AG04449 (cell line): Measurements from ENCODE around the gene LPP.

Experiments
- CTCF ChIA-PET: fragments of 350-600 bp; formaldehyde crosslinking; extraction: SDS; loops from one replicate; lab custom pipeline; 2021; ENCODE audit warnings: antibody characterized with exemption; lab: Yijun Ruan, JAX
- POLR2A ChIA-PET: fragments of 400-600, 350-600 bp; formaldehyde crosslinking; extraction: SDS; loops from one replicate; lab custom pipeline; 2020; ENCODE audit warnings: antibody characterized with exemption, inconsistent platforms; lab: Yijun Ruan, JAX
- DNase-seq: peaks from one replicate; pipeline ENCODE4 v3.0.0-alpha.2; 2010; ENCODE audit warnings: low read depth, low spot score
- H3K4me3 ChIP-seq: 2 replicates; pipeline ENCODE4 v1.5.1; 2011; ENCODE audit warnings: low read depth, mild to moderate bottlenecking, control low read depth, low read length
- TF ChIP-seq, protein P1 (sequence below): IDR thresholded peaks from one replicate; pipeline ENCODE4 v1.5.1; 2011; ENCODE audit warnings: mild to moderate bottlenecking, moderate library complexity, low read length, control low read depth, inconsistent platforms; ENCODE audit not compliant: insufficient read depth; ENCODE audit errors: missing control alignments

LPP gene

DNA sequence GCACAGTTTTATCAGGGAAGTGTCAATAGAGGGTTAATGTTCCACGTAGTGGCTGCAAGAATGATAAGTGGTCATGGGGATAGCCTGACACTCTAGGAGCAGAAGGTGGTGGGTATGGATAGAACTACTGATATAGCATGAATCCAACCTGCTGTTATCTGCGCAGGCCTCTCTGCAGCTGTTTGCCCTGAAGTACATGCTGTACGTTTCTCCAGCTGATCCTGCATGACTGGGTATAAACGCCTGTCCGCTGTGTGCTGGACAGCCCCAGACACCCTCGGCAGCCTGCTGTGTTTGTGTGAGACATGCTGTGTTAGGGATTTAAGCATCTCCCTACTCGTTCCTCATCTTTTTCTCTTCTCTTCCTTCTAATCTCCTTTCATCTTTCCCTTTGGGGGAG lies 87.1 kb downstream of the LPP start:
- no peak for DNase-seq
- CTCF ChIA-PET: interaction anchor here (1.2 kb wide), 1 partner anchor 501 kb away, joined by 3 read pairs; no protein-coding TSS in a partner anchor
- POLR2A ChIA-PET: no interaction called here
- TF ChIP-seq, protein P1, sequence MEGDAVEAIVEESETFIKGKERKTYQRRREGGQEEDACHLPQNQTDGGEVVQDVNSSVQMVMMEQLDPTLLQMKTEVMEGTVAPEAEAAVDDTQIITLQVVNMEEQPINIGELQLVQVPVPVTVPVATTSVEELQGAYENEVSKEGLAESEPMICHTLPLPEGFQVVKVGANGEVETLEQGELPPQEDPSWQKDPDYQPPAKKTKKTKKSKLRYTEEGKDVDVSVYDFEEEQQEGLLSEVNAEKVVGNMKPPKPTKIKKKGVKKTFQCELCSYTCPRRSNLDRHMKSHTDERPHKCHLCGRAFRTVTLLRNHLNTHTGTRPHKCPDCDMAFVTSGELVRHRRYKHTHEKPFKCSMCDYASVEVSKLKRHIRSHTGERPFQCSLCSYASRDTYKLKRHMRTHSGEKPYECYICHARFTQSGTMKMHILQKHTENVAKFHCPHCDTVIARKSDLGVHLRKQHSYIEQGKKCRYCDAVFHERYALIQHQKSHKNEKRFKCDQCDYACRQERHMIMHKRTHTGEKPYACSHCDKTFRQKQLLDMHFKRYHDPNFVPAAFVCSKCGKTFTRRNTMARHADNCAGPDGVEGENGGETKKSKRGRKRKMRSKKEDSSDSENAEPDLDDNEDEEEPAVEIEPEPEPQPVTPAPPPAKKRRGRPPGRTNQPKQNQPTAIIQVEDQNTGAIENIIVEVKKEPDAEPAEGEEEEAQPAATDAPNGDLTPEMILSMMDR: no peak
- H3K4me3 ChIP-seq: no peak overlapping the region

DNA sequence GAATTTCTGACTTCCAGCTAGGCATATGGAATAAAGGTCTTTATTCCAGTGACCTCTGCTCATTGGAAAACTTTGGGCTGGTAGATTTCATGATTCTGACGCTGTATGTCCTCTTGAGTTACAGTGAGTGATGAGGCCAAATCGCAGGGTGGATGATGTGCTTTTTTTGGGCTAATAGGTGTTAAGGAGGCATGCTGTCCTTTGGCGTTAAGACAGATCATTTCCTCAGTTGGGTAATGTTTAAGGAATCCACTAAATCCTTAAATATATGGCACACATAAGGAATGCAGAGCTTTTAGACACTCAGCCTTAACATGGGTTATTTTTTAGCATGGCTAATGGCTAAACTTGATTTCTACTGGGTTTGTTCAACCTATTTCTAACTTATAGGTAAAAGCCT lies 87.9 kb downstream of the LPP start:
- CTCF ChIA-PET: interaction anchor here (1.2 to 1.6 kb wide), 2 partner anchors 502 to 503 kb away, joined by 3 read pairs; no protein-coding TSS in a partner anchor
- DNase-seq: no peak

DNA sequence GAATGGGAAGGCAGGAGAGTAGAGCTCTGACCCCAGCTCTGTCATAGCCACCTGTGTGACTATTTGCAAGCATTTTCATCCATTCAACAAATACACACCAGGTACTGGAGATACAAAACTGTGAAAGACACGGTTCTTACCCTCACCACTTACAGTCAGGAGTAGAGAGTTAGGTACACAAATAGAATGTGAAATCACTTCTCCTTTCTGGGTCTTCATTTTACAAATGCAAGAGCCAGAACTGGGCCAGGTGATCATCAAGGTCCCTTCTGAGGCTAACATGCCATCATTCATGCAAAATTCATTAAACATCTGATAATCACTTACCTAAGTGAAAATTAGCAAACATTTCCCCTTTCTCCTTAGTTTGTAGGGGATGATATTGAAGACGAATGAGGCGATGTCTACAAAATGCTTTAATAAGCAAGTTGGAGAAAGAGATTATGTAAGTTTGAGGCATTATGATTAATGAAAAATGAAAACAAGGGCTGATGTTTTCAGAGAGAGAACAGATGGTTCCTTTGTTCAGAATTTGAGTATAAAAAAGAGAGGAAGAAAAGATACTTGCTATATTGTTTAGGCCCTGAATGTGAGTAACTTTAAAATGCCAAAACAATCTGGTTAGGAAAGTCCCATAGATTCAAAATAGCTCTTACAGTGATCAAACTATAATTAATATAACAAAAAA lies 88.6 kb downstream of the LPP start:
- ChIA-PET POLR2A (interaction anchor here (0.9 to 1.3 kb wide), 2 partner anchors 22 to 497 kb away, joined by 3 to 4 read pairs; no protein-coding TSS in a partner anchor), CTCF (interaction anchor here (1.6 kb wide), 1 partner anchor 503 kb away, joined by 3 read pairs; no protein-coding TSS in a partner anchor)
- no peak for DNase-seq

More for the DNA sequence above, 87.9 kb downstream of the LPP start:
- POLR2A ChIA-PET: interaction anchor here (0.6 to 1.3 kb wide), 3 partner anchors 23 to 496 kb away, joined by 3 to 4 read pairs (median 3); no protein-coding TSS in a partner anchor
- no peak overlapping the region for H3K4me3 ChIP-seq
- TF ChIP-seq, protein P1: no peak

DNA sequence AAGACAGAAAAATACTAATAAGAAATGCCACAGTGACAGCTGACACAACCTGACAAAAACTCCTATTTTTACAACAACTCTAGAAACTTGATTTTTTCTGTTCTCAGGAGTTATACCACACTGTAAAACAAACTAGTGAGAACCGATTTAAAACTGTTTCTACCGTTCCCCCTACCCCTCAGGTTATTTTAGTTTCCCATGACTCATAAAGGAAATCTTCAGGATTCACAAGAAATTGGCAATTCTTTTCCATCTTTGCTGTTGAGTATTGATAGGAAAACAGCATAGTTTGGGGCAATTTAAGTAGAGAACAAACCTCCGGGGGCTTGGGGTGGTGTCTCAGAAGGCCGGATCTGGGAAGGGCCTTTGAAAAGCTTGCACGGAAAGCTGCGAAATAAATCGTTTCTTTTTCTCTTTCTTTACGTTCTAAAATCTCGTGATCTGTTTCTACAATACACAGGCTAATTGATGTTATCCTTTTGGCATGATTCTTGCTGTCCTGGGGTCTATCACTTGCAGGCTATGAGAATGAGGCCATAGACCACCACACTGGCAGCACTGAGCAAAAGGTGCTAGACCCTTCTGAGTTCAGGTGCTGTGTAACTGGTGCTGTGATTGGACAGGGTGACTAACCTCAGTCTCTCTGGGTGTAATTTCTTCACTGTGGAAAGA lies 89.3 kb downstream of the LPP start:
- TF ChIP-seq, protein P1: no peak
- no peak overlapping the region for H3K4me3 ChIP-seq
- CTCF ChIA-PET: interaction anchor here (1.0 to 1.6 kb wide), 2 partner anchors 20 to 504 kb away, joined by 3 read pairs; no protein-coding TSS in a partner anchor
- POLR2A ChIA-PET: no interaction called here
- no peak for DNase-seq

More for the DNA sequence above, 88.6 kb downstream of the LPP start:
- TF ChIP-seq, protein P1: no peak
- H3K4me3 ChIP-seq: no peak overlapping the region

- TF ChIP-seq, protein P1: no peak
- ChIA-PET POLR2A (interaction anchor here (0.6 to 1.1 kb wide), 3 partner anchors 10 to 89 kb away, joined by 3 to 4 read pairs (median 3); no protein-coding TSS in a partner anchor), CTCF (interaction anchor here (0.8 to 1.0 kb wide), 2 partner anchors 19 to 504 kb away, joined by 3 read pairs; no protein-coding TSS in a partner anchor)
- DNase-seq: peak; percentile 75
- no peak overlapping the region for H3K4me3 ChIP-seq
Measured at GRCh38 chr3:188244395-188244861, 90.5 kb downstream of the LPP start.
